Fibroblast of skin of left biceps (primary cell): ENCODE results near the gene TRPM2.

Source experiments
- DNase-seq, 2 experiments: peaks; one replicate each; pipeline ENCODE4 v3.0.0-alpha.2; 2013; ENCODE audit warnings: low read depth in 2 of 2

Gene TRPM2

DNA sequence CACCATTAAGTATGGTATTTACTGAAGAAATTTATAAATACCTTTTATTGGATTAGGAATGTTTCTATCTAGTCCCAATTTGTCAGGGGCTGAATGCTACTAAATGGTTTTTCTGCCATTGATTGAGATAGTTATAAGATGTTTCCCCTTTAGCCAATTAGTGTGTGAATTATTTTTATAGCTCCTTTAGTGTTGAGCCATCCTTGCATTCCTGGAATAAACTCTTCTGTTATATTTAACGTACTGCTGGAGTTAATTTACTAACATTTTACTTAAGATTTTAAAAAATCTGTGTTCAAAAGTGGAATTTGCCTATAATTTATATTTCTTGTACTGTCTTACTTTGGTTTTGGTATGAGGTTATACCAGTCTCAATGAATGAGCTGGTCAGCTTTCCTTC lies 76.5 kb downstream of the TRPM2 start:
- DNase-seq = no peak

DNA sequence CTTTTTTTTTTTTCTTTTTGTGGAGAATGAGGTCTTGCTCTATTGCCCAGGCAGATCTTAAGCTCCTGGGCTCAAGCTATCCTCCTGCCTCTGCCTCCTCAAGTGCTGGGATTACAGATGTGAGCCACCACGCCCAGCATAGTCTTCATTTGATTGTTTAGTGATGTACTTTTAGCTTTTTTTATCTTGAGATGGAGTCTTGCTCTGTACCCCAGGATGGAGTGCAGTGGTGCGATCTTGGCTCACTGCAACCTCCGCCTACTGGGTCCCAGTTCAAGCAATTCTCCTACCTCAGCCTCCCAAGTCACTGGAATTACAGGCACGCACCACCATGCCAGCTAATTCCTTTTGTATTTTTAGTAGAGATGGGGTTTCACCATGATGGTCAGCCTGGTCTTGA lies 77.9 kb downstream of the TRPM2 start:
- DNase-seq = no peak

DNA sequence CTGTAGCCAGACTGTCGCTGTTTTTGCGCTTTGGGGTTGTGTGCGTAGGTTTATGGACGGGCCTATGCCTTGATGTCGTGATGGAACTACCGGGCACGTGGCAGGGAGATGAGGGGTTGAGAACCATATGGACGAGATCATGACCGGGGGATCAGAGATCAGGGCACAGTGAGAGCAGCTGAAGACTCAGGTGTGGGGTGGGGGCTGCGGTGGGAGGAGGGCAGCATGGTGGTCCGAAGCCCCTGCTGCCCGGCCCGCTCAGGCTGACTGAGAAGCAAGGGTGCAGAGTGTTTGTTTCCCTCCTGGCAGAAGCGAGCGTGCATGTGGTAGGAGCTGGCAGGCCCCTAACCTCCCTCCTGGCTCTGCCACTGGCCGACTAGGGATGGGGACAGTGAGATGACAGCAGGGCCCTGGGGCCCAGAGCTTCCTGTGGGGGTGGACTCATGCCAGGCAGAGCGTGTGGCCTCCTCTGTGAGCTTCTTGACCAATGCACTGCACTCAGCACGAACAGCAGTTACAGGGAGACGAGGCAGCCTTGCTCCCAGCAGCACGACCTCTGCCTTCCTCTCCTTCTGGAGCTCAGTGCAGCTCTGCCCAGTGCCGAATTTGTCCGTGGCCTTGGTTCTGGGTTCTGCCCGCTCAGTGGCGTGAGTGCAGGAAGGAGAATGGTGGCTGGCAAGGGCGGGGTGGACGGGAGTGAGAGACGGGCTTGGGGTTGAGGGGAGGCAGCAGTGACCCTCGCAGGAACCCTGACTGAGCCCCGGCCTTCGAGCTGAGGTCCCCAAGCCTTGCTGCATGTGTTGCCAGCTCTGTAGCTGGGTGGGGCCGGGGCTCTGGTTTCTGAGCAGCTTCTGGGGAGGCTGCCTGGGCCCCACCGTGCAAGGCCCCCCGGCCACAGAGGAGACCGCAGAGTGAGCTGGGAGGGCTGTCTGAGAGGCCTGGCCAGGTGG lies 79.7 kb downstream of the TRPM2 start:
- no peak for DNase-seq

DNA sequence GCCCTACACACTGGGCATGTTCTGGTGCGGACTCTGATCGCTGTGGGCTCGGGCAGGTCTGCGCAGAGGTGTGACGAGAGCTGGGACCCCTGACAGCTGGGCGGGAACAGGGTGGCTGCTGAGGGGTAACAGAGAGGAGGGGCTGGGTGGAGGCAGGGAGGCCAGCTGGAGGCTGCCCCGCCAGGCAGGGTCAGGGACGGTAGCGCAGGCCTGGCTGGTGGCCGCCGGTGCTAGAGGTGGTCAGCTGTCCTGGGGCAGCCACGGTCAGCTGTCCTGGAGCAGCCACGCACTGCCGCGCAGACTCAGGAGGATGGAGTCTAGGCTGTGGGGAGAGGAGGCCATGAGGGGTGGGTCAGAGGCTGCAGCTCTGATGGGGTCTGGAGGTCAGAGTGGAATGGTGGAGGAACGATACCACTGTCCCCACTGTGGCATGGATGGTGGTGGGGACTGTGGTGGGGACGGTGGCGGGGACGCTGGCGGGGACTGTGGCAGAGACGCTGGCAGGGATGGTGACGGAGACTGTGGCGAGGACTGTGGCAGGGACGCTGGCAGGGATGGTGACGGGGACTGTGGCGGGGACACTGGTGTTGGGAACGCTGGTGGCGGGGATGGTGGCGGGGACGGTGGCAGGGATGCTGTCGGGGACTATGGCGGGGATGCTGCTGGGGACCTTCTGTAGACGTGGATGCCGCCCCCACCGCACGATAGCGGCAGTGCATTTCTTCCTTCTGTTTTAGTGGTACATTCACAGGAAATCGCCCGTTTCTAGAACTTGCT lies 80.6 kb downstream of the TRPM2 start:
- DNase-seq = no peak

DNA sequence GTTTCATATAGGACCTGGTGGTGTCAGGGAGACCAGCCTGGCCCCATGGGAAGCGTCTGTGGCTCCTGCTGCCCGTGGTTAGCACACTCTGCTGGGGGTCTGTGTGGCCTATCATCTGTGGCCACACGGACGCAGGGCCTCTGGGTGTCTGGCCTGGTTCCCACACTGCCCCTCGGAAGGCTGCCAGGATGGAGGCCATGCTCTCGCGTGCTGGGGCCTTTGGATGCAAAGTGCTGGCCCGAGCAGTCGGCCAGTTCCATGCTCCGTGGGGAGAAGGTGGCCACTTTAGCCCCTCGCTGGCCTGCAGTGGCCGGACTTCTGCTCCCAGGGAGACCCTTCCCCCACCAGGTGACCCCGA lies 81.1 kb downstream of the TRPM2 start:
- no peak for DNase-seq

DNA sequence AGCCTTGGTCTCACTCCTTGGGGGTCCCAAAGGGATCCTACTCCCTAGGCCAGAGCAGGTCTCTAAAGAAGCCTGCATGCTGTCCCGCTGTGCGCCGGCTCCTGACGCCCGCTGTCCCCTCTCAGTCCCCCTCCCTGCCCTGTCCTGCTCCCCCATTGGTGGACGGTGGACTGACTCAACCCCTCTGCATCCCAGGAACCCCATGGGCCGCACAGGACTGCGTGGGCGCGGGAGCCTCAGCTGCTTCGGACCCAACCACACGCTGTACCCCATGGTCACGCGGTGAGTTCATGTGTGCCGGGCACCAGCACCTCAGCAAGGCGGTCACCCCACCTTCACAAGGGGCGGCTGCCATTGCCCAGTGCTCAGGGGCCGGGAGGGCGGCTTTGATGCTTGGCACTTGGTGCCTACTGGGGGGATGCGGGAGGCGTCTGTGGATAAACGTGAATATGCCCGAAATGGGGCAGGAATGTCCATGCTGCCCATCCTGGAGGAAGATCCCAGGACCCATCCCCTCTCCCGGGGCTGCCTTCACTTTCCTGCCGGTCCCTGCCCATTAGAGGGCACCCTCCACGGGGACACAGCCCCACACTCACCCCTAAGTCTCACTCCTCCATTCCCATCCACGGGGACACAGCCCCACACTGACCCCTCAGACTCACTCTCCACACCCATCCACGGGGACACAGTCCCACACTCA lies 81.7 kb downstream of the TRPM2 start:
- DNase-seq = no peak

DNA sequence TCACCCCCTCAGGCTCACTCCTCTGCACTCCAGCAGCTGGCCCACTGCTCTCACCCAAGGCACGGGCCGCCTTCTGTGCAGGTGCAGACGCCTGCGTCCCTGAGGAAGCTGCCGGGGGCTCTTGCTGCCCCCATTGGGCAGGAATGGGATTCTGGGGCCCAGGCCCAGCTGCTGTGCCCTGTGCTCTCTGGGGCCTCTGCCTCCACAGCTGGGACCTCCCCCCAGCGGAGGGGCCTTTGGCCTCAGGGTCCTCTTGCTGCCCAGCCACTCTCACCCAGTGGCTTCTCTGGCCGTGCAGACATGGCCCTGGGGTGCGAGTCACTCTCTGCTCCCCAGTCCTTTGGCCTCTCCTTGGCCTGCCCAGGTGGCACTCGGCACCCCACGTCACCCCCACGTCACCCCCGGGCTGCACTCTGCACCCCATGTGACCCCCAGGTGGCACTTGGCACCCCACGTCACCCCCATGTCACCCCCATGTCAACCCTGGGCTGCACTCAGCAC lies 82.7 kb downstream of the TRPM2 start:
- no peak for DNase-seq

DNA sequence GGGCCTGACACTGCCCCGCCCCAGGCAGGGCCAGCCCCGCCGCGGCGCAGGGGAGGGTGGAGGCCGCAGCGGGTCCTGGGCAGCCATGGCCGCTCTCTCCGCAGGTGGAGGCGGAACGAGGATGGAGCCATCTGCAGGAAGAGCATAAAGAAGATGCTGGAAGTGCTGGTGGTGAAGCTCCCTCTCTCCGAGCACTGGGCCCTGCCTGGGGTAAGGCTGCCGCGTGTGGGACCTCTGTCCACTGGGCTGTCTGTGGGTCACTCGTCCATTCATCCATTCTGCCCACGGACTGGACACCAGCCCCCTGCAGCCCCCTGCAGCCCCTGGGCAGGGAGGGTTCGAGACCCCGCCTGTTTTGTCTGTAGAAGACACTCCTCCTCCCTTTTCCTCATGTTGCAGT lies 83.5 kb downstream of the TRPM2 start:
- DNase-seq = no peak

DNA sequence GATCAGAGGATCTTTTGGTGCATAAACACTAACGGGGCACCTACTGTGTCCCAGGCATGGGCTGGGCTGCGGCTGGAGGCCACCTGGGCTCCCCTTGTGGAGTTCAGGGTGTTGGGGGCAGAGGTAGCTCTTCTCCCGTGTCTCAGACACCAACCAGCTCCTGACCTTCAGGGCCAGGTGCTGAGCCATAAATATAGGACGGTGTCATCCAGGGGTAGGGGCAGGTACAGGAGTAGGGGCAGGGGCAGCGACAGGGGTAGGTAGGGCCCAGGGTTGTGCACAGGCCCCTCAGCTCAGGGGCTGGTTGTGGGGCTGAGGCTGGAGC lies 83.9 kb downstream of the TRPM2 start:
- DNase-seq = no peak

DNA sequence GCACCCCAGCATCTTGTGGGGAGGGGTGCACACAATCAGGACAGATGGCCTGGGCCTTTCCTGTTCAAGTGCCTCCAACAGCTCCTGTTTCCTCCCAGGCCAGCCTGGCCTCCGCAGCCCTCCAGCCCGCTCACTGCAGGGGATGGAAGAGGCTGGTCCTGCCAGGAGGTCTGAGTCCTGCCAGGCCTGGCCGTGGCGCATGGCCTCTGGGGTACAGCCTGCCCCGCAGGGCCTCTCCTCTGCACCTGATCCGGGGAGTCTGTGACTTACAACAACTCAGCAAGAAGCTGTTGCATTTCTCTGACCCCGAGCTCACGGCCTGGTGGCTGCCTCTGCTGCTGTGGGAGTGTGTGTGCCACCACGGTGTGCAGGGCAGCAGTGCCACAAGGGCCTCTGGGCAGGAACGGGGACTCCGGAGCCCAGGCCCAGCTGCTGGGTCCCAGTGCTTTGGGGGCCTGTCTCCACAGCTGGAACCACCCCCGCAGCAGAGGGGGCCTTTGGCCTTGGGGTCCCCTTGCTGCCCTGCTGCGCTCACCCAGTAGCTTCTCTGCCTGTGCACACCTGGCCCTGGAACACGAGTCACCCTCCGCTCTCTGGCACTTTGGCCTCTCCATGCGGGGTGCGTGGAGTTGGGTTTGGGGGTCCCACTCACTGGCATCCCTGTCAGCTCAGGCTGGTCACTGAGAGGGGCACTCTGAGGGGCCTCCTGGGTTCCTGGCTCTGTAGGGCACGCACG lies 84.4 kb downstream of the TRPM2 start:
- no peak for DNase-seq

DNA sequence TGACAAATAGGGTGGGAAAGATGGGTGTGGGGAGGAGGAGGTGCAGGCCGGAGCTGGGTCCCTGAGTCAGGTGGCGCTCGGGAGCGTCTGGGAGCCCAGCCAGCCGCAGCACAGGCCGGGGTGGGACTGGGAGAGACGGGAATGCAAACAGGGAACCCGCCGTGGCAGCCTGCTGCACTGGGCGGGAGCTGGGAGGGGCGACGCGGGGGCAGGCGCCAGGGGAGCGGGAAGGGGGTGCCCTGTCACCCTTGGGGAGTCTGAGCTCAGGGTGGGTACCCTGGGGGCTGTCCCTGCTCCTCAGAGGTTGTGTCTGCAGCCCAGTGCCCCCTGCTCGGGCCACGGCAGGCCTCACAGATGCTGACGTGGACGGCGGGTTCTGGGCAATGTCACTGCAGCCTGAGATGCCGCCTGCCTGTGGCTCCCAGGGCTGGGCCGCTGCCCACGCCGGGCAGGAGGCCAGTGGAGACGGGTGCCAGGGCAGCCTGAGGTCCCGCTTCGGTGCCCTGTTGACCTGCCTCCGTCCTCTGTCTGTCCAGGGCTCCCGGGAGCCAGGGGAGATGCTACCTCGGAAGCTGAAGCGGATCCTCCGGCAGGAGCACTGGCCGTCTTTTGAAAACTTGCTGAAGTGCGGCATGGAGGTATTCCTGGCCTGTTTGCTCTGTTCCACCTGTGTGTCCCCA lies 85.2 kb downstream of the TRPM2 start:
- DNase-seq = no peak

DNA sequence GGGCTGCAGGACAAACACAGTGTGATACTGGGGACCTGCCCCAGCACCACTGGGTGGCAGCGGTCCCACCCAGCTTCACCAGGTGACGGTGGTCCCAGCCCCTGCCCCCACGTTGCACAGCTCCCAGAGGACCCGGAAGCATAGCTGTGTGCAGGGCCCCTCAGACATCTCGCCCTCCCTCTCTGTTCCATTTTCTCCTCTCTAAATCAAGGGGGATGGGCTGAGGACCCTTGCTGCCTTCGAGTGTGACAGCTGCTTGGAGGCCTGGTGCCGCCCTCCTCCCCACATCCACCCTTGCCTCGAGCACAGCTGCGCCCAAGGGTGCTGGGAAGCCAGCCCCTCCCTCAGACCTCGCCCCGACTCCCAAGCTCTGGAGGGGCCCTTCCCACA lies 85.8 kb downstream of the TRPM2 start:
- no peak for DNase-seq

DNA sequence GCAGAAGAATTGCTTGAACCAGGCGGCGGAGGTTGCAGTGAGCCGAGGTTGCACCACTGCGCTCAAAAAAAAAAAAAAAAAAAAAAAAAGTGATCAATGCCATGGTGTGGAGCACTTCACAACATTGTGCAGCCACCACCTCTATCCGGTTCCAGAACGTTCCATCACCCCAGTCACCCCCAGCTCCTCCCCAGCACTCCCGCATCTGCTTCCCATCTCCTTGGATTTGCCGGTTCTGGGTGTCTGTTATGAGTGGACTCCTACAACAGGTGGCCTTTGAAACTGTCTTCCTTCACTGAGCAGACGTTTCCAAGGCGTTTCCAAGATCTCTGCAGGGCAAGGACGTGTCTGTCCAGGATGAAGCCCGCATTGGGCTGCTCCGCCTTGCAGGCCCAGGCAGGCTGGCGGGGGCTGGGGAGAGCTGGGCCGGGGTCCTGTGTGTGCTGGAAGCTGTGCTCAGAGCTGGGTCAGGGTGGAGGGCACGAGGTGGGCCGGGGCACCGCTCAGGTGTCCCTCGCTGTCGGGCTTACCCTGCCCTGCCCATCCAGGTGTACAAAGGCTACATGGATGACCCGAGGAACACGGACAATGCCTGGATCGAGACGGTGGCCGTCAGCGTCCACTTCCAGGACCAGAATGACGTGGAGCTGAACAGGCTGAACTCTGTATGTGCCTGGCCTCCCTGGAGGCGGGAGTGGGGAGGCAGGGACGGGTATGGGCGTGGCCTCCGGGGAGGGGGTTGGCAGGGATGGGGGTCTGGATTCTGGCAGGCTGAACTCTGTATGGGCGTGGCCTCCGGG lies 87.0 kb downstream of the TRPM2 start:
- no peak for DNase-seq

DNA sequence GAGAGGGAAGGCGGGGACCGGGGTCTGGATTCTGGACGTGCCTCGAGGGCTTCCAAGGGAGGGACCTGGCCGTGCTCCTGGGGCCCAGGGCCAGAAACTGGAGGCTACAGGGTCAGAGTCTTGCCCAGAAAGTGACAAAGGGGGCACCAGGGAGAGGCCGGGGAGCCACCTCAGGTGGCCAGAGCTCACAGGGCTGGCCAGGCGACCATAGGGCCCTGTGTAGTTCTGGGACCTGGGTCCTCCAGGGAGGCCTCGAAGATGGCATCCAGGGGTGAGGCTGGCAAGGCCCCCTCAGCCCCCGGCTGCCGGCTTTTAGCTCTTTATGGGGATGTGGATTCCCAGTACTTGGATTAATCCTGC lies 87.6 kb downstream of the TRPM2 start:
- DNase-seq = no peak

DNA sequence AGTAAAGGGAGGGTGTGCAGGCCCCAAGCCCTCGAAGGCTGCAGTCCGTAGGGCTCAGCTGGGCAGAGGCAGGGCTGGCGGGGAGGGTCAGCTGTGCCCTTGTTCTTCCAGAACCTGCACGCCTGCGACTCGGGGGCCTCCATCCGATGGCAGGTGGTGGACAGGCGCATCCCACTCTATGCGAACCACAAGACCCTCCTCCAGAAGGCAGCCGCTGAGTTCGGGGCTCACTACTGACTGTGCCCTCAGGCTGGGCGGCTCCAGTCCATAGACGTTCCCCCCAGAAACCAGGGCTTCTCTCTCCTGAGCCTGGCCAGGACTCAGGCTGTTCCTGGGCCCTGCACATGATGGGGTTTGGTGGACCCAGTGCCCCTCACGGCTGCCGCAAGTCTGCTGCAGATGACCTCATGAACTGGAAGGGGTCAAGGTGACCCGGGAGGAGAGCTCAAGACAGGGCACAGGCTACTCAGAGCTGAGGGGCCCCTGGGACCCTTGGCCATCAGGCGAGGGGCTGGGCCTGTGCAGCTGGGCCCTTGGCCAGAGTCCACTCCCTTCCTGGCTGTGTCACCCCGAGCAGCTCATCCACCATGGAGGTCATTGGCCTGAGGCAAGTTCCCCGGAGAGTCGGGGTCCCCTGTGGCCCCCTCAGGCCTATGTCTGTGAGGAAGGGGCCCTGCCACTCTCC lies 88.3 kb downstream of the TRPM2 start:
- no peak for DNase-seq

DNA sequence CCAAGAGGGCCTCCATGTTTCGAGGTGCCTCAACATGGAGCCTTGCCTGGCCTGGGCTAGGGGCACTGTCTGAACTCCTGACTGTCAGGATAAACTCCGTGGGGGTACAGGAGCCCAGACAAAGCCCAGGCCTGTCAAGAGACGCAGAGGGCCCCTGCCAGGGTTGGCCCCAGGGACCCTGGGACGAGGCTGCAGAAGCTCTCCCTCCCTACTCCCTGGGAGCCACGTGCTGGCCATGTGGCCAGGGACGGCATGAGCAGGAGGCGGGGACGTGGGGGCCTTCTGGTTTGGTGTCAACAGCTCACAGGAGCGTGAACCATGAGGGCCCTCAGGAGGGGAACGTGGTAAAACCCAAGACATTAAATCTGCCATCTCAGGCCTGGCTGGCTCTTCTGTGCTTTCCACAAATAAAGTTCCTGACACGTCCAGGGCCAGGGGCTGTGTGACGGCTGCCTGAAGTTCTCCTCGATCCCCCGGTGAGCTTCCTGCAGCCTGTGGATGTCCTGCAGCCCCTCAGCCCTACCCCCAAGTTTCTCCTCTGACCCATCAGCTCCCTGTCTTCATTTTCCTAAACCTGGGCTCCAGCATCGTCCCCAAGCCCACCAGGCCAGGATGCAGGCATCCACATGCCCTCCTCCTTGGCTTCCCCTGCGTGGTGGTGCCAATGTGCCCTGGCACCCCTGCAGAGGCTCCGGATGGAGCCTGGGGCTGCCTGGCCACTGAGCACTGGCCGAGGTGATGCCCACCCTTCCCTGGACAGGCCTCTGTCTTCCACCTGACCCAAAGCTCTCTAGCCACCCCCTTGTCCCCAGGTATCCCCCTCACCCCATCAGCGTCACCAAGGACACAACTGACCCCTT lies 89.1 kb downstream of the TRPM2 start:
- no peak for DNase-seq

DNA sequence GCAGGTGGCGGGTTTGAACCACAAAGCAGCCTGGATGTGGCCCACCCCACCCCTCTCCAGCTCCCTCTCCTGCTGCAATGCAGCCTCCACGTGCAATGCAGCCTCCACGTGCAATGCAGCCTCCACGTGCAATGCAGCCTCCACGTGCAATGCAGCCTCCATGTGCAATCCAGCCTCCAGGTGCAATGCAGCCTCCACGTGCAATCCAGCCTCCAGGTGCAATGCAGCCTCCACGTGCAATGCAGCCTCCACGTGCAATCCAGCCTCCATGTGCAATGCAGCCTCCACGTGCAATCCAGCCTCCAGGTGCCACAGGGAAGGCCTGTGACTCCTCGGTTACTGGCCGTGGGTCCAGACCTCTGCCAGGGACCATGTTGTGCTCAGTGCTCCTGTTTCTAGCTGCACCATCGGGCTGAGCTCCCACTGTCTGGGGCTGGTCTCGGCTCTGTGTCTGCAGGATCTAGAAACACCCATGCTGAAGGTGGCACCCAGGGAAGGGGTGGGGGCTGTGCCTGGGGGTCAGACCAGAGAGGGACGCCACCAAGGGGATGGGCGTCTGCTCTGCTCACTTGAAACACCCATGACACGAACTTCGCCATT lies 90.0 kb downstream of the TRPM2 start:
- no peak for DNase-seq

DNA sequence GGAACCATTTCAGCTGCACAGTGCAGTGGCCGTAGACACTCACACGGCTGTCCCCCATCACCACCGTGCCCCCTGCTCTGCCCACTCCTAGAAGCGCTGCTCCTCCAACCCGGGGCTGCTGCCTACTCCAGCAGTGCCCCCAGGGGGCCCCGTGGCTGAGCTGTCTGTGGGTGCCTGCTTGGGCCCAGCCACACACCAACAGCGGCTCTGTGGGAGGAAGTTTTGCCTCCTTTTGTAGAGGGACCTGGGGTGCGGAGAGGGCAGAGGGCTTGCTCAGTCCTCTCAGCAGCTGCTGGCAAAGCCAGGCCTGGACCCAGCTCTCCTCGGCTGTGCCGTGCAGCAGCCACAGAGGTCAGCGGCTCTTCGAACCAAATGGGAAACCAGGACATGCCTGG lies 90.5 kb downstream of the TRPM2 start:
- DNase-seq = no peak
